Measurements from ENCODE around the gene NENF. TPM values are rescaled to one million over a fixed set of nuclear protein-coding genes. Genes with fewer than 3 reads are reported as not detected.

NENF gene
- total RNA-seq, 1 experiment from 2014 or later, result 72.4 TPM

GRCh38 chr1:212463565-212464285 is 31.0 kb downstream of the NENF start:
- ATAC-seq, result no peak
- peaks cover 9% of the 10 kb centered on the region; the same call in 1 of the 2 replicates for H3K4me1 ChIP-seq (ENCODE audit: control insufficient read depth, insufficient read depth, low read length)
- in situ Hi-C loops (cut with HindIII; ENCODE audit: low pct_unique_long_range_greater_than_20kb, low sequenced_read_pairs), result no loop called here
- DNase-seq (ENCODE audit: low read depth, low spot score), result no peak
- no peaks in the 10 kb centered on the region for H3K9me3 ChIP-seq (ENCODE audit: control insufficient read depth, insufficient read depth, low read depth, low read length)
- CTCF ChIA-PET, result interaction anchor here (1.7 kb wide), 1 partner anchor 8 kb away, joined by 7 read pairs; no protein-coding TSS in a partner anchor
- no peaks in the 10 kb centered on the region for H3K27me3 ChIP-seq (ENCODE audit: control insufficient read depth, insufficient read depth, low read length)
- no peaks in the 10 kb centered on the region for H3K36me3 ChIP-seq (ENCODE audit: control insufficient read depth, insufficient read depth, low read length)
- BruUV-seq (replicated peaks), result no TSS peak
- POLR2A ChIA-PET, result interaction anchor here (0.5 kb wide), 1 partner anchor 145 kb away, joined by 5 read pairs; no protein-coding TSS in a partner anchor
- H3K4me3 ChIP-seq (ENCODE audit: low read depth in 2 of 2, low read length in 2 of 2), result no peak overlapping the region
- intact Hi-C loops (cut with micrococcal nuclease; ENCODE audit: unreplicated experiment), result no loop called here
- no peak overlapping the region for H3K27ac ChIP-seq (ENCODE audit: low read length)
- no peak for TF ChIP-seq POLR2AphosphoS5 (IDR thresholded peaks at IDR 0.05; ENCODE audit: low read depth, low read length)

GRCh38 chr1:212465311-212465710 is 32.6 kb downstream of the NENF start:
- intact Hi-C loops (cut with micrococcal nuclease; ENCODE audit: unreplicated experiment) (no loop called here), in situ Hi-C loops (cut with HindIII; ENCODE audit: low pct_unique_long_range_greater_than_20kb, low sequenced_read_pairs) (no loop called here)
- Histone ChIP-seq H3K27me3 (ENCODE audit: control insufficient read depth, insufficient read depth, low read length) (no peaks in the 10 kb centered on the region), H3K4me1 (ENCODE audit: control insufficient read depth, insufficient read depth, low read length) (peaks cover 16% of the 10 kb centered on the region; the same call in 1 of the 2 replicates), H3K27ac (ENCODE audit: low read length) (no peak overlapping the region), H3K9me3 (ENCODE audit: control insufficient read depth, insufficient read depth, low read depth, low read length) (no peaks in the 10 kb centered on the region), H3K4me3 (ENCODE audit: low read depth in 2 of 2, low read length in 2 of 2) (no peak overlapping the region), H3K36me3 (ENCODE audit: control insufficient read depth, insufficient read depth, low read length) (no peaks in the 10 kb centered on the region)
- ATAC-seq (no peak), DNase-seq (ENCODE audit: low read depth, low spot score) (no peak)
- BruUV-seq (replicated peaks), result no TSS peak
- ChIA-PET POLR2A (no interaction called here), CTCF (interaction anchor here (1.7 kb wide), 1 partner anchor 10 kb away, joined by 7 read pairs; no protein-coding TSS in a partner anchor)
- TF ChIP-seq SIN3A (IDR thresholded peaks at IDR 0.05; ENCODE audit: borderline replicate concordance, insufficient read depth, low read depth, low read length), result no peak
- no peak for TF ChIP-seq REST (IDR thresholded peaks at IDR 0.05; ENCODE audit: insufficient read depth in 1 of 2, low read depth in 2 of 2, low read length in 1 of 2)
- no peak for TF ChIP-seq CTCF (IDR thresholded peaks at IDR 0.05)
- no peak for TF ChIP-seq TCF7L2 (IDR thresholded peaks at IDR 0.05; ENCODE audit: low read depth, low read length)
- TF ChIP-seq POLR2AphosphoS5 (IDR thresholded peaks at IDR 0.05; ENCODE audit: low read depth, low read length), result no peak

- POLR2A ChIA-PET, result no interaction called here
- intact Hi-C loops (cut with micrococcal nuclease; ENCODE audit: unreplicated experiment) (no loop called here), in situ Hi-C loops (cut with HindIII; ENCODE audit: low pct_unique_long_range_greater_than_20kb, low sequenced_read_pairs) (no loop called here)
- Histone ChIP-seq H3K27me3 (ENCODE audit: control insufficient read depth, insufficient read depth, low read length) (no peaks in the 10 kb centered on the region), H3K36me3 (ENCODE audit: control insufficient read depth, insufficient read depth, low read length) (no peaks in the 10 kb centered on the region), H3K4me3 (ENCODE audit: low read depth in 2 of 2, low read length in 2 of 2) (no peak overlapping the region), H3K27ac (ENCODE audit: low read length) (no peak overlapping the region), H3K9me3 (ENCODE audit: control insufficient read depth, insufficient read depth, low read depth, low read length) (no peaks in the 10 kb centered on the region), H3K4me1 (ENCODE audit: control insufficient read depth, insufficient read depth, low read length) (peaks cover 17% of the 10 kb centered on the region; the same call in 1 of the 2 replicates)
- TF ChIP-seq TCF7L2 (IDR thresholded peaks at IDR 0.05; ENCODE audit: low read depth, low read length) (no peak), SIN3A (IDR thresholded peaks at IDR 0.05; ENCODE audit: borderline replicate concordance, insufficient read depth, low read depth, low read length) (no peak), CTCF (IDR thresholded peaks at IDR 0.05) (no peak), POLR2AphosphoS5 (IDR thresholded peaks at IDR 0.05; ENCODE audit: low read depth, low read length) (no peak), REST (IDR thresholded peaks at IDR 0.05; ENCODE audit: insufficient read depth in 1 of 2, low read depth in 2 of 2, low read length in 1 of 2) (no peak)
- no peak for DNase-seq (ENCODE audit: low read depth, low spot score)
- CTCF ChIA-PET, result no interaction called here
- no peak for ATAC-seq
- no TSS peak for BruUV-seq (replicated peaks)
Observed at GRCh38 chr1:212466437-212466836, 33.7 kb downstream of the NENF start.
